GM18868 (cell line): ENCODE measurements around the gene NPHP4.

Experiments
- ATAC-seq: cut with Tn5 transposase; IDR thresholded peaks from one replicate; pipeline ENCODE4 v1.9.1; 2021; ENCODE audit warnings: mild to moderate bottlenecking, moderate library complexity; ENCODE audit not compliant: unreplicated experiment

The NPHP4 gene

GRCh38 chr1:5883129-5884048 is 108.8 kb downstream of the NPHP4 start:
- no peak for ATAC-seq

- no peak for ATAC-seq
These were observed 109.7 kb downstream of the NPHP4 start for GRCh38 chr1:5882367-5883128.

- ATAC-seq: no peak
These were observed 110.6 kb downstream of the NPHP4 start for GRCh38 chr1:5881526-5882222.

GRCh38 chr1:5880630-5881405 is 111.4 kb downstream of the NPHP4 start:
- no peak for ATAC-seq

- no peak for ATAC-seq
These were observed 112.8 kb downstream of the NPHP4 start for GRCh38 chr1:5879421-5879820.

GRCh38 chr1:5878971-5879370 is 113.3 kb downstream of the NPHP4 start:
- ATAC-seq: no peak

- no peak for ATAC-seq
These were observed 114.3 kb downstream of the NPHP4 start for GRCh38 chr1:5877683-5878530.

- no peak for ATAC-seq
These were observed 115.2 kb downstream of the NPHP4 start for GRCh38 chr1:5877001-5877400.

GRCh38 chr1:5876094-5876650 is 116.1 kb downstream of the NPHP4 start:
- no peak for ATAC-seq

- ATAC-seq: no peak
These were observed 116.8 kb downstream of the NPHP4 start for GRCh38 chr1:5875345-5875910.

GRCh38 chr1:5874416-5875110 is 117.7 kb downstream of the NPHP4 start:
- ATAC-seq: no peak

- ATAC-seq: no peak
These were observed 118.7 kb downstream of the NPHP4 start for GRCh38 chr1:5873556-5873955.

GRCh38 chr1:5872886-5873285 is 119.3 kb downstream of the NPHP4 start:
- ATAC-seq: no peak

GRCh38 chr1:5868931-5869500 is 123.2 kb downstream of the NPHP4 start:
- no peak for ATAC-seq

- no peak for ATAC-seq
These were observed 126.5 kb downstream of the NPHP4 start for GRCh38 chr1:5865774-5866173.

- no peak for ATAC-seq
These were observed 127.2 kb downstream of the NPHP4 start for GRCh38 chr1:5865056-5865455.

GRCh38 chr1:5864256-5864655 is 128.0 kb downstream of the NPHP4 start:
- ATAC-seq: no peak

- no peak for ATAC-seq
These were observed 129.0 kb downstream of the NPHP4 start for GRCh38 chr1:5863238-5863637.
